H9 (cell line): ENCODE results near the gene ZNF646. TPM values are rescaled to one million over a fixed set of nuclear protein-coding genes. Genes with fewer than 3 reads are reported as not detected.

Experiments used
- DNase-seq: peaks from one replicate; pipeline ENCODE4 v3.0.0-alpha.2; 2017
- H2AFZ ChIP-seq: one replicate; pipeline ENCODE4 v1.6.1; 2013; ENCODE audit warnings: mild to moderate bottlenecking, low read length, control low read depth, moderate library complexity
- H2AK5ac ChIP-seq: 2 replicates; pipeline ENCODE4 v1.6.1; 2013; ENCODE audit warnings: low read length, control low read depth, mixed read lengths; ENCODE audit not compliant: insufficient read length
- H2BK120ac ChIP-seq: one replicate; pipeline ENCODE4 v1.6.1; 2013; ENCODE audit warnings: low read depth, mild to moderate bottlenecking, low read length, control low read depth, inconsistent platforms; ENCODE audit not compliant: poor library complexity, severe bottlenecking
- H2BK12ac ChIP-seq: 2 replicates; pipeline ENCODE4 v1.6.1; 2013; ENCODE audit warnings: low read length, control low read depth, mixed read lengths, low read depth; ENCODE audit not compliant: insufficient read length
- H2BK15ac ChIP-seq: 2 replicates; pipeline ENCODE4 v1.6.1; 2013; ENCODE audit warnings: low read depth, low read length, control low read depth
- H2BK20ac ChIP-seq: one replicate; pipeline ENCODE4 v1.6.1; 2013; ENCODE audit warnings: low read depth, mild to moderate bottlenecking, low read length, control low read depth, inconsistent platforms; ENCODE audit not compliant: poor library complexity, severe bottlenecking
- H2BK5ac ChIP-seq: 2 replicates; pipeline ENCODE4 v1.6.1; 2013; ENCODE audit warnings: low read length, control low read depth, mixed read lengths; ENCODE audit not compliant: insufficient read length
- H3K14ac ChIP-seq: 2 replicates; pipeline ENCODE4 v1.6.1; 2013; ENCODE audit warnings: low read length, control low read depth; ENCODE audit not compliant: insufficient read depth
- H3K18ac ChIP-seq: 2 replicates; pipeline ENCODE4 v1.6.1; 2013; ENCODE audit warnings: low read depth, mild to moderate bottlenecking, mixed read lengths, low read length, control low read depth; ENCODE audit not compliant: insufficient read length
- H3K23ac ChIP-seq: 2 replicates; pipeline ENCODE4 v1.6.1; 2013; ENCODE audit warnings: low read length, control low read depth, mixed read lengths, low read depth; ENCODE audit not compliant: insufficient read length
- H3K23me2 ChIP-seq: 2 replicates; pipeline ENCODE4 v1.6.1; 2013; ENCODE audit warnings: low read depth, mild to moderate bottlenecking, mixed read lengths, low read length, control low read depth; ENCODE audit not compliant: insufficient read length, poor library complexity, severe bottlenecking
- H3K27ac ChIP-seq: 2 replicates; pipeline ENCODE4 v1.5.1; 2013; ENCODE audit warnings: low read length, control low read depth, mixed read lengths, low read depth; ENCODE audit not compliant: insufficient read length
- H3K27me3 ChIP-seq: 2 replicates; pipeline ENCODE4 v1.6.1; 2013; ENCODE audit warnings: low read length, control low read depth, inconsistent platforms; ENCODE audit not compliant: insufficient read depth
- H3K4ac ChIP-seq: 2 replicates; pipeline ENCODE4 v1.6.1; 2013; ENCODE audit warnings: low read depth, mild to moderate bottlenecking, control low read depth, inconsistent platforms, low read length, moderate library complexity
- H3K4me1 ChIP-seq: 2 replicates; pipeline ENCODE4 v1.6.1; 2013; ENCODE audit warnings: low read length, control low read depth, inconsistent platforms; ENCODE audit not compliant: insufficient read depth
- H3K4me2 ChIP-seq: 2 replicates; pipeline ENCODE4 v1.6.1; 2013; ENCODE audit warnings: low read length, control low read depth, mixed read lengths; ENCODE audit not compliant: insufficient read length, insufficient read depth
- H3K56ac ChIP-seq: 2 replicates; pipeline ENCODE4 v1.6.1; 2013; ENCODE audit warnings: low read depth, mild to moderate bottlenecking, mixed read lengths, low read length, control low read depth; ENCODE audit not compliant: insufficient read length
- H3K79me1 ChIP-seq: 2 replicates; pipeline ENCODE4 v1.6.1; 2013; ENCODE audit warnings: low read depth, mild to moderate bottlenecking, moderate library complexity, low read length, control low read depth, inconsistent platforms; ENCODE audit not compliant: insufficient read depth, poor library complexity, severe bottlenecking
- H3K79me2 ChIP-seq: 2 replicates; pipeline ENCODE4 v1.6.1; 2013; ENCODE audit warnings: low read length, control low read depth, inconsistent platforms; ENCODE audit not compliant: insufficient read depth
- H3K9ac ChIP-seq: 2 replicates; pipeline ENCODE4 v1.6.1; 2013; ENCODE audit warnings: low read length, control low read depth, mixed read lengths; ENCODE audit not compliant: insufficient read length; ENCODE audit errors: extremely low read depth
- H3K9me3 ChIP-seq: one replicate; pipeline ENCODE4 v1.6.1; 2013; ENCODE audit warnings: low read depth, low read length, inconsistent platforms; ENCODE audit not compliant: control insufficient read depth
- H3T11ph ChIP-seq: one replicate; pipeline ENCODE4 v1.6.1; 2013; ENCODE audit warnings: mild to moderate bottlenecking, low read length, control low read depth, inconsistent platforms
- H4K20me1 ChIP-seq: one replicate; pipeline ENCODE4 v1.6.1; 2013; ENCODE audit not compliant: control insufficient read depth, insufficient read length, insufficient read depth
- H4K5ac ChIP-seq: 2 replicates; pipeline ENCODE4 v1.6.1; 2013; ENCODE audit warnings: low read depth, mild to moderate bottlenecking, mixed read lengths, low read length, control low read depth; ENCODE audit not compliant: insufficient read length
- H4K8ac ChIP-seq: replicated peaks from 2 replicates; pipeline ENCODE4 v1.6.1; 2013; ENCODE audit warnings: low read length, control low read depth, mixed read lengths, low read depth; ENCODE audit not compliant: insufficient read length
- H4K91ac ChIP-seq: 2 replicates; pipeline ENCODE4 v1.6.1; 2013; ENCODE audit warnings: low read depth, mild to moderate bottlenecking, moderate library complexity, mixed read lengths, low read length, control low read depth; ENCODE audit not compliant: insufficient read length
- H3K27ac Mint-ChIP-seq, 3 experiments: 2 replicates in 2 of 3; 3 replicates in 1 of 3; pipeline ENCODE4 v1.8.0; 2020 to 2021; ENCODE audit warnings: mixed read lengths in 3 of 3, mild to moderate bottlenecking in 1 of 3, moderate library complexity in 1 of 3
- H3K27me3 Mint-ChIP-seq: 2 replicates; pipeline ENCODE4 v1.8.0; 2021; ENCODE audit warnings: low read depth, mild to moderate bottlenecking, moderate library complexity, mixed read lengths
- H3K36me3 Mint-ChIP-seq, 3 experiments: 2 replicates in 2 of 3; 3 replicates in 1 of 3; pipeline ENCODE4 v1.8.0; 2020 to 2021; ENCODE audit warnings: low read depth in 3 of 3, mixed read lengths in 3 of 3; ENCODE audit not compliant: insufficient read depth in 1 of 3
- H3K4me1 Mint-ChIP-seq, 2 experiments: 2 replicates each; pipeline ENCODE4 v1.8.0; 2020; ENCODE audit warnings: mixed read lengths in 2 of 2
- H3K4me3 Mint-ChIP-seq, 2 experiments: 2 replicates in 1 of 2; 3 replicates in 1 of 2; pipeline ENCODE4 v1.8.0; 2020 to 2021; ENCODE audit warnings: mild to moderate bottlenecking in 2 of 2, mixed read lengths in 2 of 2, moderate library complexity in 1 of 2
- H3K9me3 Mint-ChIP-seq, 2 experiments: 2 replicates in 1 of 2; 3 replicates in 1 of 2; pipeline ENCODE4 v1.8.0; 2020; ENCODE audit warnings: mild to moderate bottlenecking in 2 of 2, mixed read lengths in 2 of 2, moderate library complexity in 1 of 2
- CTCF ChIP-seq: fragments of 200-600 bp; sonication (generic); conservative IDR thresholded peaks from 3 replicates; pipeline ENCODE4 v1.8.0; 2021; ENCODE audit warnings: antibody characterized with exemption, mild to moderate bottlenecking
- WGBS: extraction: QIAGEN DNeasy Blood & Tissue Kit; methylation state at CpG from one replicate; pipeline ENCODE4 v1.1.7; 2013; ENCODE audit warnings: missing lambda C conversion rate, low lambda C conversion rate, mixed read lengths; ENCODE audit not compliant: insufficient read length; ENCODE audit errors: extremely low coverage; 5-methylcytosine and 5-hydroxymethylcytosine counted together
- total RNA-seq: library from RNA; stranded (reverse); gene quantifications from 2 replicates; pipeline ENCODE4 v1.2.1, GENCODE V29; 2021

Gene ZNF646
- total RNA-seq, 1 experiment from 2014 or later = 29.2 TPM

- H4K5ac ChIP-seq = no peak overlapping the region
- no peak for DNase-seq
- H3K9me3 Mint-ChIP-seq = no peaks in the 10 kb centered on the region; a peak in 1 of 5 replicates
- H3K79me2 ChIP-seq = peaks cover 4% of the 10 kb centered on the region; the same call in 1 of the 2 replicates
- no peak overlapping the region for H2BK15ac ChIP-seq
- H2AK5ac ChIP-seq = no peak overlapping the region
- H3K23ac ChIP-seq = no peak overlapping the region
- no peak overlapping the region for H2BK20ac ChIP-seq
- H3K56ac ChIP-seq = no peak overlapping the region
- peaks cover 27 to 50% (median 40%) of the 10 kb centered on the region in 3 experiments for H3K36me3 Mint-ChIP-seq
- no peak overlapping the region for H3T11ph ChIP-seq
- H3K79me1 ChIP-seq = peaks cover 5% of the 10 kb centered on the region
- no peak overlapping the region for H3K18ac ChIP-seq
- no peak overlapping the region for H3K14ac ChIP-seq
- peaks cover 45 to 53% of the 10 kb centered on the region in 2 experiments for H3K4me1 Mint-ChIP-seq
- peaks cover 5% of the 10 kb centered on the region for H3K23me2 ChIP-seq
- no peak overlapping the region for H3K27ac ChIP-seq
- H2BK12ac ChIP-seq = no peak overlapping the region
- H3K4me2 ChIP-seq = no peak overlapping the region
- H2BK5ac ChIP-seq = no peak overlapping the region
- no peak overlapping the region for H3K4me3 Mint-ChIP-seq
- H4K91ac ChIP-seq = no peak overlapping the region
- no peak overlapping the region for H2AFZ ChIP-seq
- peak overlapping the region in 2 of 3 experiments; percentile 84 to 97; a peak in 1 of 7 replicates for H3K27ac Mint-ChIP-seq
- H2BK120ac ChIP-seq = no peak overlapping the region
- H3K27me3 Mint-ChIP-seq = no peaks in the 10 kb centered on the region
- H3K27me3 ChIP-seq = no peaks in the 10 kb centered on the region
- no peaks in the 10 kb centered on the region for H3K9me3 ChIP-seq
- no peak overlapping the region for H4K8ac ChIP-seq
- H3K9ac ChIP-seq = no peak overlapping the region
- no CpG with 5 or more reads among the region's 5 CpGs for WGBS
- peaks cover 18% of the 10 kb centered on the region; the same call in 1 of the 2 replicates for H3K4me1 ChIP-seq
- no peak for TF ChIP-seq CTCF
- H4K20me1 ChIP-seq = no peaks in the 10 kb centered on the region
- no peak overlapping the region for H3K4ac ChIP-seq
Observed at GRCh38 chr16:31131841-31132271, 57.6 kb downstream of the ZNF646 start.
